ENCODE data around the gene PLK5.
"Not testable (repeated sequence)": the region's sequence is repeated elsewhere in the genome, so short reads cannot be mapped to it uniquely, and the experiment has no call there.

The PLK5 gene

DNA sequence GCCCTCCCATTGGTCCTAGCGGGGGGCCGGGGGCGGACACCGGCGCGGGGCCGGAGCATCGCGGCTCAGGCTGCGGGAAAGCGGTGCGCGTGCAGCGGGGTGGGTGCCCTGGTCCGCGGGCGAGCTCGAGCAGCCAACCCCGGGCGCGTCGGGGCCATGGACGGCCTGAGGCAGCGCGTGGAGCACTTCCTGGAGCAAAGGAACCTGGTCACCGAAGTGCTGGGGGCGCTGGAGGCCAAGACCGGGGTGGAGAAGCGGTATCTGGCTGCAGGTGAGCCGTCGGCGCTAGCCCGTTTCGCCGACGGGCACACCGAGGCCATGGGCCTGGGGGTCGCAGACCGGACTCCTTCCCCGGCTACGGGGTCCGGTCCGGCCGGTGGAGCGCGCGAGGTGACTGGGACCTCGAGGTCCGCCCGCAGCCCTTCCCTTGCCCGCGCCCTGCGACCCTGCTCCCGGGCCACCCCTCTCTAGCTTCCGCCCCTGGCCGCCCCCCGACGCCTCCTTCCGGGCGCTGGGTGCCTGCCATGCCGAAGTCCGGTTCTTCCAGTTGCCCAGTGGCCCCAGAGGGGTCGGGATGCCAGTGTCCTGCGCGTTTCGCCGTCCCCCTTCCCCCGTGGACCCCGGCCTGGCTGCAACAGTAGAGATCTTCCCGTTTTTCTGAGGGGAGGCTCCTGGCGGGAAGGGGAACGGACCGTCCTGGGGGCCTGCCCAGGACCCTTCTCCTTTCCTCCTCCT, 32.6 kb upstream of the PLK5 start, which contains the start of gene REEP6:
Gene REEP6, plus strand, starts transcription at position 68 of the 735 bp plus-strand sequence. Its CDS starts 89 bp downstream, at position 157.
- no peak for DNase-seq (ENCODE audit: low read depth)

DNA sequence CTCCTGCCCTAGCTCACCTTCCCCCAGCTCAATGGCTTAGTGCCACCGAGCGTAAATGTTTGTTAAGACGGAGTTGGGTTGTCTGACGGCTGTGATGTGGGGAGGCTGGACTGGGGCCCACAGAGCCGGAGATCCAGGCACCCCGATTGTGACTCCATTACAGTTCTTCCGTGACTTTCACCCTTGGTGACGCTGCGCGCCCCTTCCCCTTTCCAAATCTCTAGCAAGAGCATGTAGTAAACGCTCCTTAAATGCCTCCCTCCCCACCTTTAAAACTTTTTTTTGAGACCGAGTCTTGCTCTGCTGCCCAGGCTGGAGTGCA, 32.1 kb upstream of the PLK5 start:
- DNase-seq (ENCODE audit: low read depth) = no peak

DNA sequence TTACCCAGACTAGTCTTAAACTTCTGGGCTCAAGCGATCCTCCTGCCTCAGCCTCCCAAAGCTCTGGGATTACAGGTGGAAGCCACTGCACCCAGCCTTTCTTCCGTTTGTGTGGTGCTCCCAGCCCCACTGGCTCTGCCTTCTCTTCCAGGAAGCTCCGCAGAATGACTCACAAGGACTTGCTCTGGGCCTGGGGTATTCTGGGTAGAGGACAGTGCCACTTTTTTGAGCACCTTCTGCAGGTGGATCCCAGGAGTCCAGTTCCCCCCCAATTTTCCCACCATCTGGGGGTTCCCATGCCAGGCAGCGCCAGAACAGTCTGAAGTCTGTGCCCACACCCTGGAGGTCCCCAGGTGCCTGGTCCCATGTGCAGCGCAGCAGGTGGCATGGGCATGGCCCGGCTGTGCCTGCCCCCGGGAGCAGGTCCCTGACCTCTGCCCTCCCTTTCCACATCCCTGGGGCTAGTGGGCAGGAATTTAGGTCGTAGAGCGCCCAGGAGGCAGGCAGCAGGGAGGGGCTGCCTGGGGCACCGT, 31.3 kb upstream of the PLK5 start:
- no peak for DNase-seq (ENCODE audit: low read depth)

DNA sequence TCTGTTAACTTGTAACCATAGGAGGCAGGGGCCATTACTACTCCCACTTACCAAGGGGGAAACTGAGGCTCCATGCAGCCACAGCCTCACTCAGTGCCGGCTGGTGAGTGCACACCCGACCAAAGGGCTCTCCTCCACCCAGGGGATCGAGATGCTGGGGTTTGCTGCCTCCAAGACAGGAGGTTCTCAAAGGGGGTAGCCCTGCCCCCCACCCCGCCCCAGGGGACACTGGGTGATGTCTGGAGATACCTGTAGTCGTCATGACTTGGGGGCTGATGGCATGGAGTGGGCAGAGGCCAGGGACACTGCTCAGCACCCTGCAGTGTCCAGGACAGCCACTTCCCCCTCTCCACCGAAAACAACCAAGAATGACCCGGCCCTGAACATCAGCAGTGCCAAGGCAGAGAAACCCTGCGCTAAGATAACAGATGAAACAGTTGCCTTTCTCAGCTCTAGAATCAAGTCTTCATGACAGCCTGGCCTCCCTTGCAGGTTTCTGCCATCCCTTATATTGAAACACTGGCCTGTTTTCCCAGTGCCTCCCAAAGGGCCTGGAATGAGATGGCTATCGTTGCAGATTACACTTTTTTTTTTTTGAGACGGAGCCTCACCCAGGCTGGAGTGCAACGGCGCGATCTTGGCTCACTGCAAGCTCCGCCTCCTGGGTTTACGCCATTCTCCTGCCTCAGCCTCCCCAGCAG, 29.6 kb upstream of the PLK5 start:
- DNase-seq (ENCODE audit: low read depth) = no peak

DNA sequence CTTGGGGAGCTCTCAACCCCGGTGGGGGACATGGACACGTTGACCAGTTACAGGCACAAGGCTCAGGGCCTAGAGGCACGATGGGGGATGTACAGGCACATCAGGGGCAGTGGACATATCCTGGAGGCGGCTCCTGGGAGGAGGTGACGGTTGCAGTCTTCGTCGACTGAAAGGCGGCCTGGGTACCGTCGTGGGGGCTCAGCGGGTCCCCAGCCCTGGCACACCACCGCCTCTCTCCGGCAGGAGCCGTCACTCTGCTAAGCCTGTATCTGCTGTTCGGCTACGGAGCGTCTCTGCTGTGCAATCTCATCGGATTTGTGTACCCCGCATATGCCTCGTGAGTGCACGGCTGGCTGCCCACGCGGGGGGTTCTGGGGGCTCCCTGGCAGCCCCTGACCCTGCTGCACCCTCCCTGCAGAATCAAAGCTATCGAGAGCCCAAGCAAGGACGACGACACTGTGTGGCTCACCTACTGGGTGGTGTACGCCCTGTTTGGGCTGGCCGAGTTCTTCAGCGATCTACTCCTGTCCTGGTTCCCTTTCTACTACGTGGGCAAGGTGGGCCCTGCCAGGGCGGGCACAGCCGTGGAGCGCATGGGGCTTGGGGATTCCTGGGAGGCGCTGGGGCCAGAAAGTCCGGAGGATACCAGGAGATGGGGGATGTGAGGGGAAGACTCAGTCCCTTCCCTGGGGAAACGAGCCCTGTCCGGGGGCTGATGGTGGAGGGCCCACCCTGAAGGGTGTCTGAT, 28.7 kb upstream of the PLK5 start:
- no peak for DNase-seq (ENCODE audit: low read depth)

DNA sequence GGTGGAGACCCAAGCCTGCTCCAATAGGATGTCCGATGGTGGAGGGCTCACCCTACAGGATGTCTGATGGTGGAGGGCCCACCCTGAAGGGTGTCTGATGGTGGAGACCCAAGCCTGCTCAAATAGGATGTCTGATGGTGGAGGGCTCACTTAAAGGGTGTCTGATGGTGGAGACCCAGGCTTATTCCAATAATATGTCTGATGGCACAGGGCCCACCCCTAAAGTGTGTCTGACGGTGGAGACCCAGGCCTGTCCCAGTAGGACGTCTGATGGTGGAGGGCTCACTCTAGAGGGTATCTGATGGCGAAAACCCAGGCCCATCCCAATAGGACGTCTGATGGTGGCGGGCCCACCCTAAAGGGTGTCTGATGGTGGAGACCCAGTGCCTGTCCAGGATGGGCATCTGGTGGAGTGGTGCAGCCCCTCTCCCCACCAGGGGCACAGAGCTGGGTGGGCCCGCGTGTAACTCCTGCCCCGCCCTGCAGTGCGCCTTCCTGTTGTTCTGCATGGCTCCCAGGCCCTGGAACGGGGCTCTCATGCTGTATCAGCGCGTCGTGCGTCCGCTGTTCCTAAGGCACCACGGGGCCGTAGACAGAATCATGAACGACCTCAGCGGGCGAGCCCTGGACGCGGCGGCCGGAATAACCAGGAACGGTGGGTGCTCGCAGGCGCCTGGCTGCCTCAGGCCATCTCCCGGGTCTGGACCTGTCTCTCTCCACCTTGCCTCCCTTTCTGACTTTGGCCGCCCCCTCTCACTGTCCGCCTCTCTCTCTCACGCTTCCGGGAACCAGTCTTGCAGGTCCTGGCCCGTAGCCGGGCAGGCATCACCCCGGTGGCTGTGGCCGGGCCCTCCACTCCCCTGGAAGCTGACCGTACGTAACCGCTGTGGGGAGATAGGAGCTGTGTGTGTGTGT, 27.8 kb upstream of the PLK5 start:
- DNase-seq (ENCODE audit: low read depth) = no peak

DNA sequence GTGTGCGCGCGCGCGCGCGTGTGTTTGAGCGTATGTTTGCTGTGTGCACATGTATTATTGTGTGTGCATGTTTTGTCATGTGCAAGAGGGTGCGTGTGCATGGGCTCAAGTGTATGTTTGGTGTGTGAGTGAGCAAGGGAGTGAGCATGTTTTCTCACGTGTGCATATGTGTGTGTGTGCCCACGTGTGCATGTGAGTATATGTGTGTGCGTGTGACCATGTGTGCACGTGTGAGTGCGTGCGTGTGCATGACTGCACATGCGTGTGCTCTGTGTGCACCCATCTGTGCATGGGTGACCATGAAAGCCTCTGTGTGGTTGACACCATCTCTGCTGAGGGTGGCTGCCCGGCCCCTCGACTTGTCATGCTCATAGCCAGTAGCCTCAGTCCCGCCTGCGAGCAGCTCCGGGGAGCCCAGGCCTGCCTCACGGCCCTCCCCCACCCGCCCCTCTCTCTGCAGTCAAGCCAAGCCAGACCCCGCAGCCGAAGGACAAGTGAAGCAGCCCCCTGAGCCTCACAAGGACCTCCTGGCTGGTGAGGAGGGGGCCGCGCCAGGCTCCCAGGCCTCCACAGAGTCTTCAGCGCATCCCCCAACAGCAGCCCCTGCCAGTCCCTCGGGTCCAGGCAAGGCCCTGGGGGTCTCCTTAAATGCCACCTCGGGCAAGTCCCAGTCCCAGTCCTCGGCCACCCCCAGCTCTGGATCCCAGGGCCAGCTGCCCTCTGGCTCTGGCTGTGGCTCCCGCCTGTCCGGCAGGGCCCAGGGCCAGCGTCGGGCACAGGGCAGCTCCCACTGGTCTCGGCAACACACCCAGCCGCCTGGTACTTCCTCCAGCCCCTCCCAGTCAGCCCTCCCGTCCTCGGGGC, 26.9 kb upstream of the PLK5 start:
- no peak for DNase-seq (ENCODE audit: low read depth)

DNA sequence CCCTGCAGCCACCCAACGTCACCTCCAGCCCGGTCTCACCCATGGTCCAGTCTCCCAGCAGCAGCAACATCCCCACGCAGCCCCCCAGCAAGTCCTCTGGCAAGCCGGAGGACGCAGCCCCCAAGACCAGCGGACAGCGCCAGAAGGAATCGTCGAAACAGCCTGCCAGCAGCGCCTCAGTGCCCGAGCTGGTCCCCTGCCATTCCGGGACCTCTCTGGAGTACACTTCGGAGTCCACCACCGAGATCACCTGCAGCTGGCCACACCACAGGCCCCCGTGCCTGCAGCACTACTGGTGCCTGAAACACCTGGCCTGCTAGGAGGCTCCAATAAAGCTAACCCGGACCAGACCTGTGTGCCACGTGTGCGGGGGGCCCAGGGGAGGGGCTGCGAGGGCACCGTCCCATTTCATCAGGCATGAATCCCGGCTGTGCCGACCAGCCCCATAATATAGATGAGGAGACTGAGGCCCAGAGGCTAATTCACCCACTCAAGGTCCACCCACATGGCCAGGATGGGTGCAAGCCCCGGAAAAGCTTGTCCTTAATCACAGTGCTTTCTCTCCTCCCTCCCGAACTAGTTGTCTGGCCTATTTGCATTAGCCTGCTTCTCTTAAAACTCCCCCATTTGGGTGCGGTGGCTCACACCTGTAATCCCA, 26.2 kb upstream of the PLK5 start:
- DNase-seq (ENCODE audit: low read depth) = no peak

DNA sequence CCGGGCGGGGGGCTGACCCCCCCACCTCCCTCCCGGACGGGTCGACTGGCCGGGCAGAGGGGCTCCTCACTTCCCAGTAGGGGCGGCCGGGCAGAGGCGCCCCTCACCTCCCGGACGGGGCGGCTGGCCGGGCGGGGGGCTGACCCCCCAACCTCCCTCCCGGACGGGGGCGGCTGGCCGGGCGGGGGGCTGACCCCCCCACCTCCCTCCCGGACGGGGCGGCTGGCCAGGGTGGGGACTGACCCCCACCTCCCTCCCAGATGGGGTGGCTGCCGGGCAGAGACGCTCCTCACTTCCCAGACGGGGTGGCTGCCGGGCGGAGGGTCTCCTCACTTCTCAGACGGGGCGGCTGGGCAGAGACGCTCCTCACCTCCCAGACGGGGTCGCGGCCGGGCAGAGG, 24.6 kb upstream of the PLK5 start:
- DNase-seq (ENCODE audit: low read depth) = not testable (repeated sequence)

DNA sequence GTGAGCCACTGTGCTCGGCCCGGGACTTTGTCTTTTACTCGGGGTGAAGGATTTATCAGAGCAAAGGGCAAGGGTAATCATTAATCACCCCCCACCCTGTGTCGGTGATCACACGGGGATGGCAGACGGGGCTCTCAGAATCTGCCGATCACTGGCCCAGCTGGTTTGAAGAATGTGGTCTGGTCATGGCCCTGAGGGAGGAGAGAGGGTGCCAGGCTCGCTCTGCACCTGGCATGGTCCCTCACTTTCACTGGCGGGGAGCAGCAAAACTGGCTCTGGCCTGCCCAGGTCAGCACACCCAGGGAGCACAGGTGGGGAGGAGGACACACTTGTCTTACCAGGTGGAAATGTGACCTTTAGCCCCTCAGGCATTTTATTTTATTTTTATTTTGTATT, 22.7 kb upstream of the PLK5 start:
- DNase-seq (ENCODE audit: low read depth) = no peak

DNA sequence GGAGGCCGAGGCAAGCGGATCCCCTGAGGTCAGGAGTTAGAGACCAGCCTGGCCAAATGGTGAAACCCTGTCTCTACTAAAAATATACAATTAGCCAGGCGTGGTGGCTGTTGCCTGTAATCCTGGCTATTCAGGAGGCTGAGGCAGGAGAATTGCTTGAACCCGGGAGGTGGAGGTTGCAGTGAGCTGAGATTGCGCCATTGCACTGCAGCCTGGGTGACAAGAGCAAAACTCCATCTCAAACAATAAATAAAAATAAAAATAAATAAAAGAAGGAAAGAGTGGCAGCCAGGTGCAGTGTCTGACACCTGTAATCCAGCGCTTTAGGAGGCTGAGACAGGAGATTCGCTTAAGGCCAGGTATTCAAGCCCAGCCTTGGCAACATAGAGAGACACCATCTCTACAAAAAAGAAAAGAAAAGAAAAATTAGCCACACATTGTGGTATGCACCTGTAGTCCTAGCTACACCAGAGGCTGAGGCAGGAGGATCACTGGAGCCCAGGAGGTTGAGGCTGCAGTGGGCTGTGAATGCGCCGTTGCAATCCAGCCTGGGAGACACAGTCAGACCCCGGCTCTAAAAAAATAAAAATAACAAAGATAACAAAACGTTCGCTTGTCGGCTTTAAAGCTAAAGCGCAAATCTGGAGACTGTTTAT, 21.3 kb upstream of the PLK5 start:
- DNase-seq (ENCODE audit: low read depth) = no peak

DNA sequence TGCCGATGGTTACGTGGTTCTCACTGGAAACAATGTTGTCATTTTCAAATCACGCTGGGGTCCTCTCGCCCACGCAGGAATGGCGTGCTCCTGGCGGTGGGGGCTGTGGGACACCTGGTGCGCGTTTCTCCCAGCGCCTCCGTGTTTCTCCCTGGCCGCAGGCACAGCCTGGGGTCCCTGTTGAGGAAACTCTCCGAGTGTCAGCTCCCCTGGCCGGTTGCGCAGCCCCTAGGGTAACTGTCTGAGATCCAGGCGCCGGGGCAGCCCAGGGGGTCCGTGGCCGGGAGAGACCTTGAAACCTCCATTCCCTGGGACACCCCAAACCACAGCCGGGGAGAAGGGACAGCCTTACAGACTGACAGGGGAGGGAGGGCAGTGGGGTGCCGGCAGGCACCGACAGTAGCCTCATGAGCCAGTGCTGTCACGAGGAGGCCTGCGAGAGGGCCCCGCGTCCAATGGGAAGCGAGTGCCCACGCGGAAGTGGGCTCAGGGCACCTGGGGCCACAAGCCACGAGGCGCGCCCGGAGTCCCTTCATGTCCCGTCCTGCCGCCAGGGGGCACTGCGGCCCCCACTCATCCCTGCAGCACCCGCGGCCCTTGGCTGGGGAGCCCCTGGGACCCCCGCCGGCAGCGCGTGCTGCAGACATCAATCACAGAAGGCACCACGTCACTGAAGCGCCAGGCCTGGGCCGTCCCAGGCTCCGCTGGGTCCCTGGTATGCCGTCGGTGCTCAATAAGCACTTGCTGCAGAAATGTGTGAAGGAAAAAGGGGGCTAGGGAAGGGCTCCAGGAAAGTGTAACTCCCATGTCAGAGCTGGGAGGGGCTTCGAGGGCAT, 20.6 kb upstream of the PLK5 start:
- DNase-seq (ENCODE audit: low read depth) = no peak

DNA sequence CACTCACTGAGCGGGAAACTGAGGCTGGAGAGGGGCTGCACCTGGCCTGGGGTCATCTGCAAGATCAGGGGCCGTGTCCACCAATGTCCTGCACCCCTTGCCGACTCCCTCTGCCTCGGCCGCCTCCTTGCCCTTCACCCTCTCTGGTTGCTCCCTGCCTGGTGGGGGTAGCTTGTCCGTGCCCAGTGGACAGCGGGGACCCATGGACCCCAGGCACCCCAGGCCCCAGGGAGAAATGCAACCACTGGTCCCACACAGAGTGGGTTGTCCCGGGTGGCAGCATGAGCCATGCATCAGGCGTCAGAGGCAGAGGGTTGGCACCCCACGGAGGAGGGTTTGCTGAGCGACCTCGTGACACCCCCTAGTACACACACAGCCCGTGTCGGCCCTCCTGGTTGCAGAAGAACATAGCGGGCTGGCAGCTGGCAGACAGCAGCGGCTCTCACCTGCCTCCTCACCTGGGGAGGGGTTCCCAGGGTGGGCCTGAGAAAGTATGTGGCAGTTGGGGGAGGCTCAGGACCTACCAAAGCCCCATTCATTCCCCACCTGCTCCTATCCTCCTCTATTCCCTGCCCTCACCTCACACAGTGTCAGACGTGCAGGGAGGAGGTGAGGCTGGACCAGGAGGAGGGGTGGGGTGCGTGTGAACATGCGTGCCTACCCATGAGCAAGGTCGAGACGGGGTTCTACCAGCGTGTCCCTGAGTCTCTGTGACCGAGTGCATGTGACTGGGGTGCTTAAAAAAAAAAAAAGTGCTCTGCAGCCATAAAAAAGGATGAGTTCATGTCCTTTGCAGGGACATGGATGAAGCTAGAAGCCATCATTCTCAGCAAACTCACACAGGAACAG, 19.7 kb upstream of the PLK5 start:
- no peak for DNase-seq (ENCODE audit: low read depth)

DNA sequence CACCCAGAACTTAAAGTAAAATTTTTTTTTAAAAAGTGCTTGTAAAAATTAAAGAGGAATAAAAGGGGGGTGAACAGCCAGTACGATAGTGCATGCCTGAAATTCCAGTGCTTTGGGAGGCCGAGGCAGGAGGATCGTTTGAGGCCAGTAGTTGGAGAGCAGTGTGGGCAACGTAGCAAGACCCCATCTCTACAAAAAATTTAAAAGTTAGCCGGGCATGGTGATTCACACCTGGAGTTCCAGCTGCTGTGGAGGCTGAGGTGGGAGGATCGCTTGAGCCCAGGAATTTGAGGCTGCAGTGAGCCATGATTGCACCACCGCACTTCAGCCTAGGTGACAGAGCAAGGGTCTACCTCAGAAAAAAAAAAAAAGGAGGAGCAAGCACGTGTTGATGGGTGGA, 18.9 kb upstream of the PLK5 start:
- no peak for DNase-seq (ENCODE audit: low read depth)

DNA sequence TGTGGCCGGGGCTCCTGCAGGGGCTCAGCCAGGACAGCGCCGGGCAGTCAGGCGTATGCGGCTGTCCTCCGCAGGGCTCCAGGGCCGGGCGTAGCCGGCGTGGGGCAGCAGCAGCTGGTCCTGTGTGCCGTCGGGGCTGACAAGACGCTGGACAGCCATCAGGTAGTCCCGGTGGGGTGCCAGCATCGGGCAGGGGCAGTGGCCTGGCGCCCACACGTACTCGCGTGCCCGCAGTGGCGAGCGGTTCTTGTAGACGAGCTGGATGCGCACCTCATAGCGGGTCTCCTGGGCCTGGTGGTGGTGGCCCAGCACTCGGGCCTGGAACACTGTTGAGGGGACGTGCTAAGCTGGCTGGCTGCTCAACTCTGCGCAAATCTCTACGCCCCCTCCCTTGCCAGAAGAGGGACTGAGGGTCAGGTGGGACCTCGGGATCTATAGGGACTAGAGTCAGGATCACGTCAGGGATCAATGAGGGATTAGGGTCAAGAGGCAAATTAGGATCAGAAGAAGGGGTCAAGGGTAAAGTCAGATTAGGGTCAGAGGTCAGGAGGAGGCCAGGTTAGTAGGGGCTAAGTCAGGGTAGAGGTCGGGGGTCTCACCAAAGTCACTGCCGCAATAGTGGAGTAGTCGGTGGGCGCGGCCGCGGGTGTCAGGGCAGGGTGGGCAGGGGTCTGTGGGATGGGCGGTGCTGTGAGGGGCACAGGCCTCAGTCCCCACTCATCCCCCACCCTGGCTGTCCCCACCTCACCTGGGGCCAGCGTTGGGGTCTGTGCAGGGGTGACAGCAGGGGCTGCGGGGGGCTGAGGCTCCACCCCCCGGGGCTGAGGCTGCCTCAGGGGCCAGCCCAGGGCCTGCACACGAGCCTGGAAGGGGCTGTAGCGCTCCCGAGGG, 17.6 kb upstream of the PLK5 start:
- DNase-seq (ENCODE audit: low read depth) = no peak

DNA sequence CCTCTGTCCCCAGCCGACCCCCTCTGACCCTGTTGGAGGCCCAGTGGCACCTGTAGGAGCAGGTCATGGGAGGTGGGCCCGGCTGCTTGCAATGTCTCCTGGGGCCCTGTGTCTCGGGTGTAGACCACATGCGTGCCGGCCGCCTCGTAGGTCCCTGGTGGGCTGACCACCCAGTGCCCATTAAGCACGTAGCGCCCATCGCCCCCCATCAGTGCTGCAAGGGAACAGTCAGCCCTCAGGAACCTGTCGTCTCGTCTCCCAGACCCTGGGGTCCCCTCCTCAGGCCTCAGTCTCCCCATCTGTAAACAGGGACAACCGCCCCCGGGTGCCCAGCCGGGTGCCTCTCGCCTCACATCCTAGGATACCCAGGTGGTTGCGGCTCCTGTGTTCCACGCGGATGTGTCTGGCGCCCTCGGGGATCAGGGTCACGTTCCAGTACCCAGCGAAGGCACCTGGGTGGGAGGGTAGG, 16.7 kb upstream of the PLK5 start:
- DNase-seq (ENCODE audit: low read depth) = no peak
